ENCODE data around the gene FAM200C.

DNA sequence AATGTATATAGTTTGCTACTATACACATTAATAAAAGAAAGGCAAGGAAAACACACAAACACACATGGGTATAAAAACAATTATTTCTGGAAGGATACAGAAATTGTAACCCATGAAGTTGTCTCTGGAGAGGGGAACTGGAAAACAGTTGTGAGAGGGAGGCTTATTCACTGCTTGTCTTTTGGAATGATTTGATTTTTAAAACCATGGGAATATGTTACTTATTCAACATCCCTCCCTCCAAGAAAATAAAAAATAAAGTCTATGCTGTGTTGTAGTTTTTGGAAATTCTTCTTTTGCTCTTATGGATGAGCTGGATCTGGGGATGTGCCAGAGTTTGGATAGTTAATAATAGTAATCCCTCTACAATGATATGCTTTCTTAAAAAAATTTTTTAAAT, 23.4 kb downstream of the FAM200C start:
- TF ChIP-seq PRDM15 (CRISPR knock-in tag; IDR thresholded peaks at IDR 0.05), result no peak
- TF ChIP-seq ETV6 (conservative IDR thresholded peaks at IDR 0.05 in 1 of 2, IDR thresholded peaks at IDR 0.05 in 1 of 2; ENCODE audit: borderline replicate concordance in 1 of 2, low read depth in 1 of 2), result no peak
- TF ChIP-seq, protein P1, sequence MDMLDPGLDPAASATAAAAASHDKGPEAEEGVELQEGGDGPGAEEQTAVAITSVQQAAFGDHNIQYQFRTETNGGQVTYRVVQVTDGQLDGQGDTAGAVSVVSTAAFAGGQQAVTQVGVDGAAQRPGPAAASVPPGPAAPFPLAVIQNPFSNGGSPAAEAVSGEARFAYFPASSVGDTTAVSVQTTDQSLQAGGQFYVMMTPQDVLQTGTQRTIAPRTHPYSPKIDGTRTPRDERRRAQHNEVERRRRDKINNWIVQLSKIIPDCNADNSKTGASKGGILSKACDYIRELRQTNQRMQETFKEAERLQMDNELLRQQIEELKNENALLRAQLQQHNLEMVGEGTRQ (IDR thresholded peaks at IDR 0.05; ENCODE audit: borderline replicate concordance, low read depth, low read length), result no peak
- TF ChIP-seq JUND (IDR thresholded peaks at IDR 0.05; ENCODE audit: low read depth, low read length), result no peak
- no peak for TF ChIP-seq ZZZ3 (IDR thresholded peaks at IDR 0.05; ENCODE audit: control insufficient read depth, insufficient read length, low read depth)
- TF ChIP-seq, protein P2, sequence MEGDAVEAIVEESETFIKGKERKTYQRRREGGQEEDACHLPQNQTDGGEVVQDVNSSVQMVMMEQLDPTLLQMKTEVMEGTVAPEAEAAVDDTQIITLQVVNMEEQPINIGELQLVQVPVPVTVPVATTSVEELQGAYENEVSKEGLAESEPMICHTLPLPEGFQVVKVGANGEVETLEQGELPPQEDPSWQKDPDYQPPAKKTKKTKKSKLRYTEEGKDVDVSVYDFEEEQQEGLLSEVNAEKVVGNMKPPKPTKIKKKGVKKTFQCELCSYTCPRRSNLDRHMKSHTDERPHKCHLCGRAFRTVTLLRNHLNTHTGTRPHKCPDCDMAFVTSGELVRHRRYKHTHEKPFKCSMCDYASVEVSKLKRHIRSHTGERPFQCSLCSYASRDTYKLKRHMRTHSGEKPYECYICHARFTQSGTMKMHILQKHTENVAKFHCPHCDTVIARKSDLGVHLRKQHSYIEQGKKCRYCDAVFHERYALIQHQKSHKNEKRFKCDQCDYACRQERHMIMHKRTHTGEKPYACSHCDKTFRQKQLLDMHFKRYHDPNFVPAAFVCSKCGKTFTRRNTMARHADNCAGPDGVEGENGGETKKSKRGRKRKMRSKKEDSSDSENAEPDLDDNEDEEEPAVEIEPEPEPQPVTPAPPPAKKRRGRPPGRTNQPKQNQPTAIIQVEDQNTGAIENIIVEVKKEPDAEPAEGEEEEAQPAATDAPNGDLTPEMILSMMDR (IDR thresholded peaks at IDR 0.05 in 2 of 3, conservative IDR thresholded peaks at IDR 0.05 in 1 of 3; ENCODE audit: control insufficient read depth in 2 of 3, extremely low read depth in 1 of 3, insufficient read depth in 1 of 3, low read depth in 3 of 3, low read length in 3 of 3), result no peak
- TF ChIP-seq ZNF384 (IDR thresholded peaks at IDR 0.05; ENCODE audit: borderline replicate concordance, low read depth, low read length), result no peak
- TF ChIP-seq BCL11A (IDR thresholded peaks at IDR 0.05; ENCODE audit: low read depth, low read length), result no peak
- TF ChIP-seq ZBTB11 (CRISPR knock-in tag; IDR thresholded peaks at IDR 0.05), result no peak
- TF ChIP-seq CHD4 (IDR thresholded peaks at IDR 0.05), result no peak
- TF ChIP-seq POLR2A (IDR thresholded peaks at IDR 0.05; ENCODE audit: low read depth, low read length), result no peak
